Ishikawa (cell line): ENCODE measurements around the gene LHPP.

Experiments
- CEBPB ChIP-seq: IDR thresholded peaks from 2 replicates; pipeline ENCODE4 v1.6.1; 2012
- CREB1 ChIP-seq: IDR thresholded peaks from 2 replicates; pipeline ENCODE4 v1.6.1; 2012; ENCODE audit warnings: low read depth
- EGR1 ChIP-seq: IDR thresholded peaks from 2 replicates; pipeline ENCODE4 v1.6.1; 2012
- EP300 ChIP-seq: IDR thresholded peaks from 2 replicates; pipeline ENCODE4 v1.6.1; 2012; ENCODE audit warnings: borderline replicate concordance
- FOXM1 ChIP-seq: IDR thresholded peaks from 2 replicates; pipeline ENCODE4 v1.6.1; 2012; ENCODE audit warnings: low read depth, borderline replicate concordance
- MAX ChIP-seq: IDR thresholded peaks from 2 replicates; pipeline ENCODE4 v1.6.1; 2012
- NFIC ChIP-seq: IDR thresholded peaks from 2 replicates; pipeline ENCODE4 v1.6.1; 2012
- RAD21 ChIP-seq: IDR thresholded peaks from 2 replicates; pipeline ENCODE4 v1.6.1; 2012; ENCODE audit warnings: low read depth
- REST ChIP-seq: IDR thresholded peaks from 2 replicates; pipeline ENCODE4 v1.6.1; 2012; ENCODE audit warnings: low read depth, mild to moderate bottlenecking
- TAF1 ChIP-seq: IDR thresholded peaks from 2 replicates; pipeline ENCODE4 v1.6.1; 2012; ENCODE audit warnings: low read depth, mild to moderate bottlenecking
- TCF12 ChIP-seq: IDR thresholded peaks from 2 replicates; pipeline ENCODE4 v1.6.1; 2012; ENCODE audit warnings: low read depth
- TEAD4 ChIP-seq: IDR thresholded peaks from 2 replicates; pipeline ENCODE4 v1.6.1; 2012
- USF1 ChIP-seq: IDR thresholded peaks from 2 replicates; pipeline ENCODE4 v1.6.1; 2012
- YY1 ChIP-seq: IDR thresholded peaks from 2 replicates; pipeline ENCODE4 v1.6.1; 2012; ENCODE audit warnings: low read depth
- ZBTB7A ChIP-seq: IDR thresholded peaks from 2 replicates; pipeline ENCODE4 v1.6.1; 2012; ENCODE audit warnings: low read depth

The LHPP gene

GRCh38 chr10:124418726-124419501 lies 42.7 kb upstream of the LHPP start, which contains the start of gene OAT:
Gene OAT, minus strand, starts transcription at chr10:124418923. Its CDS starts 6,752 bp downstream, at chr10:124412171.
- TF ChIP-seq FOXM1 (no peak), CEBPB (0 out of 2 replicates have a peak, but pooled peaks have one; percentile 14), TAF1 (peak; percentile 91), USF1 (peak; percentile 32; the same call in 1 of the 2 replicates), EGR1 (peak; percentile 25; the same call in 1 of the 2 replicates), EP300 (peak; percentile 40; the same call in 1 of the 2 replicates), TEAD4 (peak; percentile 6; the same call in 1 of the 2 replicates), REST (no peak; the same call in 1 of the 2 replicates), RAD21 (no peak), TCF12 (peak; percentile 49; the same call in 1 of the 2 replicates), CREB1 (peak; percentile 62), NFIC (no peak; the same call in none of the 2 replicates), YY1 (peak; percentile 71), MAX (peak; percentile 91), ZBTB7A (no peak; the same call in 1 of the 2 replicates)

- no peak for TF ChIP-seq FOXM1
- no peak for TF ChIP-seq REST
- TF ChIP-seq TCF12: no peak
- TF ChIP-seq ZBTB7A: no peak
- TF ChIP-seq USF1: no peak
- no peak; the same call in 1 of the 2 replicates for TF ChIP-seq TEAD4
- TF ChIP-seq EP300: no peak
- no peak for TF ChIP-seq MAX
- no peak for TF ChIP-seq TAF1
Measured at GRCh38 chr10:124419635-124420034, 42.0 kb upstream of the LHPP start.

GRCh38 chr10:124420254-124420653 lies 41.4 kb upstream of the LHPP start:
- TF ChIP-seq EP300: no peak
- no peak for TF ChIP-seq EGR1
- TF ChIP-seq YY1: no peak
- no peak for TF ChIP-seq NFIC
- TF ChIP-seq ZBTB7A: no peak
- TF ChIP-seq FOXM1: no peak
- no peak for TF ChIP-seq CREB1
- no peak for TF ChIP-seq CEBPB
- TF ChIP-seq TEAD4: no peak
- no peak for TF ChIP-seq USF1
- no peak for TF ChIP-seq RAD21
- no peak for TF ChIP-seq TCF12
- TF ChIP-seq MAX: no peak
- no peak for TF ChIP-seq TAF1
- TF ChIP-seq REST: no peak
